GM21619 (cell line): ENCODE measurements around the gene TNIP1.
A peak's percentile ranks its signal among the peaks of the same experiment; 100 is the strongest.

Experiments
- ATAC-seq: cut with Tn5 transposase; IDR thresholded peaks from one replicate; pipeline ENCODE4 v1.9.1; 2021; ENCODE audit not compliant: unreplicated experiment

TNIP1 gene

DNA sequence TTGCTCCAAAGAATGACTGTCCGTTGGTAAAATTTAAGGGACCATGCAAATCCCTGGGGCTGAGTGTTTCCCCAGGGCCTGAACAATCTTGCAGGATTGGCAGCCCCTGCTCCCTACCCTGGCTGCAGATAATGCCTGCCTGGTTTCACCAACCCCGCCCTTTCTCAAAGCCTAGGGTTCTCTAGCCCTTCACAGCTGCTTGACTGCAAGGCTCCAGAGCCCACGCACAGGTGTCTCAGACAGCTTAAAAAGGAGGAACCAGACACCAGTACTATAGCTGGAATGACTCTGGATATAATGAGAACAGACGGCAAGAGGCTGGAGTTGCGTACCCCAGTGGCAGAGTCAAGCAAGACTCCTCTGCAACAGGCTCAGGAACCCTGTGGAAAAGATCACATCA, 25.2 kb upstream of the TNIP1 start:
- ATAC-seq: no peak

GRCh38 chr5:151105561-151105960, 24.7 kb upstream of the TNIP1 start:
- ATAC-seq: no peak

DNA sequence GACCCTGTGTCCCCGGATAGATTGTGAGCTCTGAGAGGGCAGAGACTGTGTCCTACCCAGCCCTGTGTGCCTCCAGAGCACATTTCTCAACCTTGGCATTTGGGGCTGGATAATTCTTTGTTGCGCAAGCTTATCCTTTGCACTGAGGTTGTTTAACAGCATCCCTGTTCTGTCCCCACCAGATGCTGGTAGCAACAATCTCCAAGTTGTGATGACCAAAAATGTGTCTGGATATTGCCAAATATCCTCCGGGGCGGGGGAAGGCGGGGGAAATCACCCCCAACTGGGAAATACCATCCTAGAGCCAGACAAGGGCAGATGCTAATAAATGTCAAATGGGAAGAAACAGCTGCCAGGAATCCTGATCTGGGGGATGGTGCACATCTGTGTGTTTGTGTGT, 24.0 kb upstream of the TNIP1 start:
- no peak for ATAC-seq

- ATAC-seq: no peak
Observed at GRCh38 chr5:151101746-151102145, 20.9 kb upstream of the TNIP1 start.

GRCh38 chr5:151101151-151101550, 20.3 kb upstream of the TNIP1 start:
- no peak for ATAC-seq

DNA sequence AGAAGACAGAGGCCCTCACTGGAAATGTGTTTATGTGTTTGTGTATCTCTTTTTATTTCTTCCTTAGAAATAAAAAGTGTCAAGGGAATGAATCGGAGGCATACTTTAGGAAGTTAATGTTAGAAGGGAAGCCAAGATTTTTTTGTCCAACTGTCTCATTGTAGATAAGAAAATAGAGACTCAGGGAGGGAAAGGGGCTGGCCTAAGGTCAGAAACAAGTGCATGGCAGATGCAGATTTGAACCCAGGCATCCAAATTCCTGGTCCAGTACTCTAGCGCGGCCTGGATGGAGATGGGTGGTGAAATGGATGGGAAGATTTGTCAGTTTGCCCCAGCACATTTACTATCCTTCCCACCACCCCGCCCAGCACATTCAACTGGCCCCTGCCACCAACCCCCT, 19.8 kb upstream of the TNIP1 start:
- no peak for ATAC-seq

DNA sequence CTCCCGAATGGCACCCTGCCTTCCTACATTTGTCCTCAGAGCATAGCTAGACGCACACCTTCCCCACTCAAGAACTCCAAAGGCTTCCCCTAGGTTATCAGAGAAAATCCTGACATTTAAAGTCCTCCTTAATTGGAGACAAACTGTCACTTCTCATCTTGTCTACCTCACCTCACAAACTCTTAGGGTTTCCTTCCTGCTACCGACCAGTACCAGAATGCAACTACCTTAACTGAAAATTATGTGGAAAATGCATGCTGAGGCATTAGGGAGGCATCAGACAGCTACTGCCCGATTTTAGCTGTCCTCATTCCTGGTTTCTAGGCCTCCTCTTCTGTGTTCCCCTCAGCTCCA, 17.9 kb upstream of the TNIP1 start:
- no peak for ATAC-seq

- ATAC-seq: peak; percentile 44
Observed at GRCh38 chr5:151097820-151098767, 17.3 kb upstream of the TNIP1 start.

DNA sequence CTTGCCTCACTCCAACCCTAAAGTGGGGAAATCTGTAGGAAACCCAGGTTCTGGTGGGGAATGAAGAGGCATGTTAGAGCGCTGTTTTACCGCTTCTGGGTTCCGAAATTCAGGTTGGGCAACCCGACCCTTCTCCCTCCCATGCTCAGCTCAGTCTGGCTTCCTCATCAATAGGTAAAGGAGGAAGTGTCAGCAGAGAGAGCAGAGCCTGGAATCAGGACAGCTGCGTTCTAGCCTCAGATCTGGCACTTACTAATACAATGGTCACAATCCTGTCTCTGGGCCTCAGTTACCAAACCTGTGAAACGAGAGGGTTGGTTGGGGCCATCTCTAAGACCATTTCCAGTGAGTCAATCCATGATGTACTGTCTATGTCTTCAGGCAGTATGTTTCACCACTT, 16.2 kb upstream of the TNIP1 start:
- no peak for ATAC-seq

GRCh38 chr5:151096001-151096373, 15.2 kb upstream of the TNIP1 start:
- ATAC-seq: no peak

DNA sequence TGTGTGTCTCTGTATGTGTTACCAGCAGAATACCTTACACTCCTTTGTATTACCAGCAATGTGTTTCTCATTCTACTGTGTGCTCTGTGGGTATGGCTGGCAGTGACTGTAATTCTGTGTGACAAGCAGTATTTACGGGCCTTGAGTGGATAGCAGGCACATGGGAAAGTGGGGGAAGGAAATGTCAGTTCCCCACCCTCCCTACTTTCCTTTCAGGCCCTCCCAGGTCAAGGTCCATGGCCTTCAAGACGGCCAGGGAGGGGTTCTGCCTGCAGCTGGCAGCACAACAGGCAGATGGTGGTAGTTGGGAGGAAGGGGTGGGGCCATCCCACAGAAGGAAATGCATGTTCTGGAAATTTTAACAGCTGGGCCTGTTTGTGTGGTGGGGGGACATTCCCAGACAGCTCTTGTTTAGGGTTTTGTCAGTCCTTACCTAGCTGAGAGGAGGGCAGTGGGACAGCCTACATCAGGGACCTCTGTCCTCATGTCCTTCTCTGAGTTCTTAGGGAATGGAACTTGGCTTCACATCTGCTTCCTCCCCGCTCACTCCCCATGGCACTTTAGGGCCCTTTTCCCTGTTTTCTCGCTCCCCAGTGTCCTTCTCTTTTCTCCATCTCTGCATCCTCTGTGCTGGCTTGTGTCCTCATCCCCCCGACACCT, 14.6 kb upstream of the TNIP1 start:
- no peak for ATAC-seq

DNA sequence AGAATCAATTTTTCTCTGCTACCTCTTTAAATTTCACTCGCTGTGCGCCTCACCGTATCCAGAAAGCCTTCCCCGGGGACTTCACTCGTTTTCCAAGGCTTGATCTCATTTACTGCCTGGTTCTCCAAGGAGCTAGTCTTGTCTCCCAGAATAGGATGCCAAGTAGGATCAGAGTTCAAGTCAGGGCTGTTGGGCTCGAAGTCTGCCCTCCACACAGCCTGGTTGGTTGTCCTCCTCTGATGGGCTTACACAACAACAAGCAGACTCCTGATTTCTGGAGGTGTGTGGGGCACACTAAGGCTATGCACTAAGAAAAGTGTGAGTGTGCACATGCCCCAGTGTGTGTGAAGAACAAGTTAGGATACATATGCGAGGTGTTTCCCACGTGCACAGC, 14.0 kb upstream of the TNIP1 start:
- no peak for ATAC-seq

- peak; percentile 62 for ATAC-seq
Observed at GRCh38 chr5:151094030-151094851, 13.4 kb upstream of the TNIP1 start.

DNA sequence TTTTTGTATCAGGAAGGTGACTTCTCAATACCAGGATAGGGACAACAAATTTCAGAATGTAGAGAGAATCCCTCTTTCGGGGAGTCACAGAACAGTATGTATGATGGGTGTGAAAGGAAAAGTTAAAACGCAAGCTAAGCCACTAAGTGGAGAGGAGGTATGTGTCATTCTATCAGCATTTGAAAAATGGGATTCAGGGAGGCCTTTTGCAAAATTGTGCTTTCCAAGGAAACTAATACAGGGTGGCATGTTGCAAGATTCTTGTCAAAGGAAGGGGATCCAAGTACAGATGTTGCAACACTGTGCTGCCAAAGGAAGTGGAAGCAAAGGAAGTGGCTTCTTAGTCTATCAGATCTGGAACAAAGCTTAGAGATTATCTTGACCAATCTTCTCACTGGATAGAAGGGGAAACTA, 12.6 kb upstream of the TNIP1 start:
- no peak for ATAC-seq

GRCh38 chr5:151092762-151093161, 11.9 kb upstream of the TNIP1 start:
- no peak for ATAC-seq

DNA sequence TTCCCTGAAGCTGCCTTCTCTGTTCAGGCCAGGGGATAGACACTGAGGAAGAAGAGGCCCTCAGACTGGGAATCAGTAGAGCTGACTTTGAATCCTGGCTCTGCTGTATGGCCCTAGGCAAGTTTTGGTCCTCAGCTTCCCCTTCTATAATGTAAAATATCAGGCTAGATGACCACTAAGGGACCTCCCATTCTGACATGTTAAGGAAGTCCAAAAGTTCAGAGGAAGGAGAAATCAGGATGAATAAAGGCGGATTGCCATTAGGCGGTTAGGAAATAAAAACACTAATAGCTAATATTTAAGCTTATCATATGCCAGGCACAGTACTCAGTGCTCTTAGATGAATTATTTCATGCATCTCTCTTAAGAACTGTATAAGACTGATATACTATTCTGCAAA, 8.9 kb upstream of the TNIP1 start:
- no peak for ATAC-seq

DNA sequence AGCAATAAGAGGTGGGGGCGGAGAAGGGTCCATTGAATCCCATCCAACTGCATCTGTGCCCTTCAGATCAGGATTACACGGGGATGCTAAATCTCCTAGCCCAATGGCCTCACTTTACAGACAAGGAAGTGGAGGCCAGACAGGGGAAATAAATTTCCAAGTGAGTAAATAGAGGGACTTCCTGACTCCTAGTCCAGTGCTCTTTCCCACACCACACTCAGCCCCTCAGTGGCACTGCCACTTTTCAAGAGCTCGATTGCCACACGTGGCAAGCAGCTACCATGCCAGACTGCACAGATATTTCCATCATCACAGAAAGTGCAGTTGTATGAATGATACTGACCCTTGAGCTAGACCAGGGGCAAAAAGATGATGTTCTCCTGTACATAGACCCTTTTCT, 8.2 kb upstream of the TNIP1 start:
- ATAC-seq: no peak

DNA sequence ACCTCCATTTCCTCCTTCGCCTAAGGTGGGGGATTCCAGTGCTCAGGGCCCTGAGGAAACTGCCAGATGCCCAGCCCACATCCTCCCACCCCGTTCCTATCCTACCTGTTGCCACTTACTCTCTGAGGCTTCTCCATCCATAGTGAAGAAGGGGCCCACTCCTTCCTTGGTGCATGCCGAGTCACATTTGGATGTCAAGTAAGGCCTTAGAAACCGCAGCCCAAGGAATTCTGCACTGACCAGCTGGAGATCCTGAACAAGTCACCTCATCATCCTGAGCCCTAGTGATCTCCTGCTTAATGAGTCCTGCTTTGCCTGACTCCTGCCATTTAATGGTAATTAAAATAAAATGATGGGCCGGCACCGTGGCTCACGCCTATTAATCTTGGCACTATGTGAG, 6.7 kb upstream of the TNIP1 start:
- no peak for ATAC-seq

GRCh38 chr5:151086905-151087360, 6.1 kb upstream of the TNIP1 start:
- peak; percentile 69 for ATAC-seq

DNA sequence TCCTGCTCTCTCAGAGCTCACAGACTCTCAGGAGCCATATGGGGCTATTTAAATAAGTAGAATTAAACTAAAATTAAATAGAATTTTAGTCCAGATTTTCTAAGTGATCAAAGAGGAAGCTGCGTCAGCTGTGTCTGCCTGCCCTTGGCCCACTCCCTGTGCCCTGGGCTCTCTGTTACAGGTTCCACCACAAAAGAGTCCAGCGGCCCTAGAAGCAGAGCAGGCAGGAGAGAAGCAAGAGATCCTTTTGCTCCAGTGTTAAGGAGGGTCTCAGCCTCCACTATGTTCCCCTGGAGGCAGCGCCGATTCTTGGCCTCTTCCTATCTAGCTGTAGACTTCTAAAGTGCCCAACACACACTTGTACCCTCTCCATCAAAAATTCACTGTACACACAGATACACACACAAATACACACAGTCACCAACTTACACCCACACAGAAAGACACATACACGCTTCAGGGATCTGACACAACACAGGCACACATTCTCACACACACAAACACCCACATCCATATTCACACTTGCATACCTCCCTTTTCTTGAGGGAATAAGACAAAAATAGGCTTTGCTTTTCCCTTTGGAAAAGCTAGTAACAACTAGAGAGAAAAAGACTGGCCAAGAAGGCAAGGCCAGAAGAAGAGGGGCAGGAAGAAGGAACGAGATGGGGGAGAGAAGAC, 5.5 kb upstream of the TNIP1 start:
- no peak for ATAC-seq

- no peak for ATAC-seq
Observed at GRCh38 chr5:151085517-151086041, 4.7 kb upstream of the TNIP1 start.
